Cardiac muscle cell (in vitro differentiated cells and primary cell): ENCODE measurements around the gene GABARAPL1. TPM values are rescaled to one million over a fixed set of nuclear protein-coding genes. Genes with fewer than 3 reads are reported as not detected.

Source experiments
- DNase-seq, 2 donors: peaks; one replicate each; pipeline versions ENCODE4 v3.0.0 to v3.0.0-alpha.2; 2010 to 2017; ENCODE audit warnings: low read depth in 1 of 2, low spot score in 1 of 2
- H3K27ac ChIP-seq: fragments of 200-600 bp; sonication (generic); 2 replicates; pipeline ENCODE4 v1.5.1; 2016
- H3K27me3 ChIP-seq: fragments of 200-600 bp; sonication (generic); 2 replicates; pipeline ENCODE4 v1.6.0; 2016; ENCODE audit warnings: control low read depth
- H3K36me3 ChIP-seq: fragments of 200-600 bp; sonication (generic); 2 replicates; pipeline ENCODE4 v1.5.1; 2016; ENCODE audit warnings: control low read depth
- H3K4me1 ChIP-seq: fragments of 200-600 bp; sonication (generic); 2 replicates; pipeline ENCODE4 v1.8.1; 2017; ENCODE audit warnings: low read depth, mild to moderate bottlenecking, mixed run types
- H3K4me3 ChIP-seq: fragments of 200-600 bp; sonication (generic); 2 replicates; pipeline ENCODE4 v1.5.1; 2016; ENCODE audit warnings: mild to moderate bottlenecking
- H3K9me3 ChIP-seq: fragments of 200-600 bp; sonication (generic); 2 replicates; pipeline ENCODE4 v1.5.1; 2017; ENCODE audit warnings: low read depth, mild to moderate bottlenecking, control low read depth
- CTCF ChIP-seq: IDR thresholded peaks from 2 replicates; pipeline ENCODE4 v1.5.1; 2012; ENCODE audit warnings: low read depth, mild to moderate bottlenecking, low read length
- polyA plus RNA-seq: library from polyadenylated mRNA; unstranded; fragments of >200 nt; fragmentation: Nextera tagmentation; extraction: Ambion mirVana; gene quantifications from 2 replicates; pipeline ENCODE4 v1.2.1, GENCODE V29; 2016
- total RNA-seq: library from RNA; depleted of rRNA; stranded (reverse); fragments of >200 nt; gene quantifications from 2 replicates; pipeline ENCODE4 v1.2.3, GENCODE V29; 2016

GABARAPL1 gene
- total and polyA plus RNA-seq, 2 experiments from 2014 or later, result 59.0 to 71.6 TPM

GRCh38 chr12:10247436-10248058, 34.9 kb downstream of the GABARAPL1 start:
- Histone ChIP-seq H3K36me3 (no peaks in the 10 kb centered on the region), H3K9me3 (no peaks in the 10 kb centered on the region), H3K4me3 (no peak overlapping the region), H3K4me1 (no peaks in the 10 kb centered on the region), H3K27me3 (no peaks in the 10 kb centered on the region), H3K27ac (no peak overlapping the region)
- no peak for TF ChIP-seq CTCF
- no peak for DNase-seq

GRCh38 chr12:10249690-10250455, 37.2 kb downstream of the GABARAPL1 start:
- no peaks in the 10 kb centered on the region for H3K27me3 ChIP-seq
- no peaks in the 10 kb centered on the region for H3K4me1 ChIP-seq
- no peak for TF ChIP-seq CTCF
- no peak overlapping the region for H3K4me3 ChIP-seq
- no peak for DNase-seq
- H3K9me3 ChIP-seq, result no peaks in the 10 kb centered on the region
- no peaks in the 10 kb centered on the region for H3K36me3 ChIP-seq
- no peak overlapping the region for H3K27ac ChIP-seq

GRCh38 chr12:10251669-10252068, 39.0 kb downstream of the GABARAPL1 start:
- Histone ChIP-seq H3K27ac (no peak overlapping the region), H3K27me3 (no peaks in the 10 kb centered on the region), H3K36me3 (no peaks in the 10 kb centered on the region), H3K9me3 (no peaks in the 10 kb centered on the region), H3K4me3 (no peak overlapping the region), H3K4me1 (no peaks in the 10 kb centered on the region)
- DNase-seq, result no peak
- TF ChIP-seq CTCF, result no peak

GRCh38 chr12:10252201-10252600, 39.5 kb downstream of the GABARAPL1 start:
- Histone ChIP-seq H3K36me3 (no peaks in the 10 kb centered on the region), H3K27ac (no peak overlapping the region), H3K4me1 (no peaks in the 10 kb centered on the region), H3K9me3 (no peaks in the 10 kb centered on the region), H3K4me3 (no peak overlapping the region), H3K27me3 (no peaks in the 10 kb centered on the region)
- no peak for DNase-seq
- no peak for TF ChIP-seq CTCF

GRCh38 chr12:10256064-10256463, 43.4 kb downstream of the GABARAPL1 start:
- H3K27me3 ChIP-seq, result no peaks in the 10 kb centered on the region
- no peaks in the 10 kb centered on the region for H3K4me1 ChIP-seq
- TF ChIP-seq CTCF, result no peak
- no peak overlapping the region for H3K27ac ChIP-seq
- no peak overlapping the region for H3K4me3 ChIP-seq
- no peaks in the 10 kb centered on the region for H3K36me3 ChIP-seq
- no peaks in the 10 kb centered on the region for H3K9me3 ChIP-seq
- DNase-seq, result no peak
